Cerebellar cortex (tissue), 1 donor: ENCODE data around the gene HACD3.

Experiments used
- DNase-seq: peaks from one replicate; pipeline ENCODE4 v3.0.0-alpha.2; 2015; ENCODE audit warnings: low spot score

Gene HACD3, protein sequence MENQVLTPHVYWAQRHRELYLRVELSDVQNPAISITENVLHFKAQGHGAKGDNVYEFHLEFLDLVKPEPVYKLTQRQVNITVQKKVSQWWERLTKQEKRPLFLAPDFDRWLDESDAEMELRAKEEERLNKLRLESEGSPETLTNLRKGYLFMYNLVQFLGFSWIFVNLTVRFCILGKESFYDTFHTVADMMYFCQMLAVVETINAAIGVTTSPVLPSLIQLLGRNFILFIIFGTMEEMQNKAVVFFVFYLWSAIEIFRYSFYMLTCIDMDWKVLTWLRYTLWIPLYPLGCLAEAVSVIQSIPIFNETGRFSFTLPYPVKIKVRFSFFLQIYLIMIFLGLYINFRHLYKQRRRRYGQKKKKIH

DNA sequence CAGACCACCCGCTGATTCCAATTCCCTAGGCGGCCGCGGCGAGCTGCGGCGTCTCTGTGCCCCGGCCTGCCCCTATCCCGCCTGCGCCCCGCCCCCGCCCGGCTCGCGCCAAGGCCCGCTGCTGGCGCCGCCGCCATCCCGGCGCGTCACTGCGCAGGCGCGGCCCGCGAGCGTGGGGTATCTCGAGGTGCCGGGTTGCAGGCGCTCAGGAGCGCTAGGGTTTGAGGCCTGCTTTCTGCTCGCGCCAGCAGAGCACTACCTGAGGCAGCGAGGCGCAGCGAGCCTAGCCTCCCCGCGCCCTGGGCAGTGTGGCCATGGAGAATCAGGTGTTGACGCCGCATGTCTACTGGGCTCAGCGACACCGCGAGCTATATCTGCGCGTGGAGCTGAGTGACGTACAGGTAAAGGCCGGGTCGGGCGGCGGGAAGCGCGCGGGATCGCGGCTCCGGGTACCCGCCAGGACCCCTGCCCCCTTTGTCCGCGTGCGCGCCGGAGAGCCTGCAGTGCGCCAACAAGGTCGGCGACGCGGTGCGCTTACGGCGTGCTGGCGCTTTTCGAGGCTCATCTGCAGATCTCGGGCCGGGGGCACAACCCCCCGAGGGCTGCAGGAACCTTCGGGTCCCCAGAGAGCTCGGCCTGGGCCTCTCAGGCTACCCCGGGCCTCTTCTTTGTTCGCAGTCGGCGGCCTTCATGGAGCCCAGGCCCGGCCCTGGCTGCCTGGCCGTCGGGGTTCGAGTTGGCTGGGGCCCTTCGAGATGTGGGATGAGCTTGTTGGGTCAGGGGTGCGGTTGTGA, at the start of gene HACD3:
TSS of gene HACD3 (plus strand) at position 146 of the 794 bp plus-strand sequence. CDS start at position 315, 169 bp downstream.
- peak; percentile 81 for DNase-seq

DNA sequence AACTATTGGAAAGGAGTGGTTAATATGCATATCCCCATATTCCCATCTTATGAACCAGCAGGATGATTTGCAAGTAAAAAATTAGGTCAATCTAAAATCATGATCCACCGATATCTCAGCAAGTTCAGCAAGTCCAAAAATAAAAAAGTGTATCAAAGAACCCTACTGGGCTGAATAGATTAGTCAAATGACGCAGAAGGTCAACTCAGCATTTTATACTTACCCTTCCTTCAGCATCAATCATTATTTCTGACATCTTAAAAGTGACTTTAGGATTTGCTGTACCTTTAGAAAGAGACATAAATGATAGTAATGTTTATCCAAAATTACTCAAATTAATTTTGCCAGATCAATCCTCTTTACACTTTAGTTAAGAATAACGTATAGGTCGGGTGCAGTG, 45.4 kb upstream of the HACD3 start:
- no peak for DNase-seq

DNA sequence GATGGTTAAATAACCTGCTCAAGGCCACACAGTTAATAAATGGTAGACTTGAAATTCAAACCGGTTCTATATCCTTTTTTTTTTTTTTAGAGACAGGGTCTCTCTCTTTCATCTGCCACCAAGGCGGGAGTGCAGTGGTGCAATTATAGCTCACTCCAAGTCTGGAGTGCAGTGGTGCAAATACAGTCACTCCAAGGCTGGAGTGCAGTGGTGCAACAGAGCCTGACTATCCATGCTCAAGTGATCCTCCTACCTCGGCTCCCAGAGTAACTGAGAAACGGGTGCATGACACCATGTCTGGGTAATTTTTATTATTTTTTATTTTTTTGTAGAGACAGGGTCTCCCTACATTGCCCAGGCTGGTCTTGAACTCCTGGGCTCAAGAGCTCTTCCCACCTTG, 36.2 kb upstream of the HACD3 start:
- no peak for DNase-seq

DNA sequence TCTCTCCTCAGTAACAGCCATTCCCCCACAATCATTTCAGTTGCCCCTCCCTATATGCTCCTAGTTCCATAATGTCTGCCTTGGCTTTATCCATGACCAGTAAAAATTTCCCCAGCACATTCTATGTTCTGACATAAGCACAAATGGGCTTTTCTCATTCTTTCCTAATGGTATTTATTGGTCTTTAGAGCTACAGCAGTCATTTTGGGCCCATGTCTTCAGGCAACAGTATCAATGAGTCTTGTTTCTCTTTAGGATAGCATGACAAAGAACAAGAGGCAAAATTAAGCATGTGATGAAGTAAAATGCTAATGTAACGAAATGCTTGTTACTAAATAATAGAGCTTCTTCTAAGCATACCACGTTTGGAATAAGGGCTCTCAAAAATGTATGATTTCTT, 20.9 kb upstream of the HACD3 start:
- DNase-seq = no peak

DNA sequence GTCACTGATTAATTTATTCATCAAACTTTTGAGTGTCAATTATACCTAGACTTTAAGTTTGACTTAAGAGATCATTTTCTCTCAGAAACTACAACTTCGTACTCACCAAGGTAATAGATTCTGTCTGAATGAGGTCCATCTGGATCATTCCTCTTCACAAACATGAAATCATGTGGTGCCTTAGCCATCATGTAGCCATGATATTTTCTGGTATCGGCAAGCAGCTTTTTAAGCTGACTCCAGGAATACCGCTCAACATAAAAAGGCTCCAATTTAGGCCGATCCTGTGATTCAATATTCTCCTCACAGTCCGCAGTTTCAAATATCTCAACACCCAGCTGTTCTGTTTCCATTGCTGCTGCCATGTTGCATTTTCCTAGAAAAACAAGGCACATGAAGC, 18.1 kb upstream of the HACD3 start:
- DNase-seq = no peak

DNA sequence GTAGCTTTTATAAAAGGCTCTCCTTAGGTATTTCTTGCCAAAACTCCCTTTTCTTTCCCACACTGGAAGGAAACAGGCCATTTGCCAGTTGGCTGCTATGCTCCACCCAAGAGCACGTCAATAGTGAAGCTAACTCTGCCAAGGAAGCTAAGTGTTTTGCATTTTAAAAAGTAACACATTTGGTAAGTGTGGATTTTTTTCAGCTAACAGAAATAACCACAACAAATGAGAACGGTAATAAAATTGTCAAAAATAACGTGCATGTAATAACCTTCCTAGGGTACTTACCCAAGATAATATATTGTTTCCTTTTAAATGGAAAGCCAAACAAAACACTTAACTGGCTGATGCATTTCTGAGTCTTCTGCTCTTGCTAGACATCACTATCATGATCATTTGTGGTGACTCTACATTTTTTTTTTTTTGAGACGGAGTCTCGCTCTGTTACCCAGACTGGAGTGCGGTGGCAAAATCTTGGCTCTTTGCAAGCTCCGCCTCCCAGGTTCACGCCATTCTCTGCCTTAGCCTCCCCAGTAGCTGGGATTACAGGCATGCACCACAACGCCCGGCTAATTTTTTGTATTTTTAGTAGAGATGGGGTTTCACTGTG, 17.4 kb upstream of the HACD3 start:
- DNase-seq = no peak

DNA sequence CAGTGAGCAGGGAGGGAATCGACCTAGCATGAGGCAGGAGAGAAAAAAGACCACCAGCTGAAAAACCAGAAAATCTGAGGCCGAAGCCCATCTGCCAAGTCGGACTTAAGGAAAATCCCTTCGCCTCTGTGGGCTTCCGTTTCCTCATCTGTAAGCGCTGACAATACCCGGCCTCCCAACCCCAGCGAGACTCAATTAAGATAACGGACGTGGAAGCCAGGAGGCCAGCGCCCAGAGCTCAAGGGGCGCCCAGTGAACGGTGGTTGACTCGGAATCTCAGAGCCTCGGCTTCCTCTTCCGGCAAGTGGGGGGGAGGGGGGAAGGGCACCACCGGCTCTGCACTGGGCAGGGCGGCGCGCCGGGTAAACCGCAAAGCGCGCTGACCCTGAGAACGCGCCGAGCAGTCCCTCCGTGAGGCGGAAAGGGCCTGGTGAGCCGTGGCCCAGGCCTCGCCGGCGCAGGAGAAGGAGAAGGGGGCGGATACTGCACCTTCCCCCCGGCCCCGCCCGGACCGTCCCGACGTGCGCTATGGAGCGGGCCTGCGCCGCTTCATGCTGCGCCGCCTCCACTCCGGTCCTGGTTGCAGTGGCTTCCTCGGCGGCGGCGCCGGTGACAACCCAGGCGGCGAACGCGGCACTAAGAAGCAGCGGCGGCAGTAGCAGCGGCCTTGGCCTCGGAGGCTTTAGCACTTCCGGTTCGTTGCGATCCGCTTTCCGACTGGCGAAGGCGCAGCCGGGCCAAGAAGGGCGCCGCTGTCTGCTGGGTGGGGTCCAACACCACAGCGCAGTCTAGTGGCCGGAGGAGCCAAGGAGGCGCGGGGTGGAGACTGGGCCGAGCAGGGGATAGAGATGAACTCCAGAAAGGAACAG, 13.0 kb upstream of the HACD3 start, which contains the start of gene DPP8:
TSS of gene DPP8 (minus strand) at position 693 of the 869 bp plus-strand sequence. CDS start 5,136 bp downstream, outside the sequence.
- DNase-seq = peak; percentile 93

DNA sequence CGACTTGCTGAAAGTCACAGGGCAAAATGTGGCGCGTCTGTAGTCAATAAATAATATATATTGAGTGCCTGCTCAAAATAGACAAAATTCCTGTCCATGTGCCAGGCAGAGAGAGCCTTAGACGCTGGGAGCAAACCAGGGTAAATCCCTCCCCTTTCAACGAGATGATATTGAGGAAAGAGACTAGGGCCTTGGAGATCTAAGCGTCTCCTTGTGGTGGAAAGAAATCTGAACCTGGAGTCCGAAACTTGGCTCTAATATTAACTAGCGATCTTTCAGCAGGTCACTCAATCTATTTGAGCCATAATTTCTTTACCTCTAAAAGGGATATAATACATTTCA, 12.4 kb upstream of the HACD3 start:
- DNase-seq = no peak

DNA sequence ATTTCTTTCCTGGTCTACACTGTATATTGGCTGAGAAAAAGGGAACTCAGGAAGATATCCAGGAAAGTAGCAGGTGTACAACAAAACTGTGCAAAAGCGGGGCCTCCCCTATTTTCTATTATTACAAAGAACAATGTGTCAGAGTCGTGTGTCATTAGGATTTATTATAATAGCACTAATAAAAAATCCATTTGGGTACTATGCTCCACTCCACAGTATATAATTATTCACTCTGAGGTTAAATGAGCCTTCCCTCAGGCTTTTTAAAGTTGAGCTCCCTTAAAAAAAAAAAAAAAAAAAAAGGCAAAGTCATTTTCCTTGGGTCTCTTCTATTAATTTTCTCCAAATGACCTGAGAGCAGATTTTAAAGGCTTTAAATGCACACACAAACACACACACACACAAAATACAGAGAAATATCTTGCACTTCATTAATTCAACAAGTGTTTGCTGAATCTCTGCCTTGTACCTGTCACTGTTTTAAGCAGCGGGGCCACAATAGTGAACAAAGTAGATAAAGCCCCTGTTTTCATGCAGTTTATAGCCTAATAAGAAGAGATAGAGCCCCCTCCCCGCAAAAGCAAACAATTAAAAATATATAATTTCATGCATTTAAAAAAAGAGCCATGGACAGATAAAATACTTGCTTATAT, 11.5 kb upstream of the HACD3 start:
- no peak for DNase-seq

DNA sequence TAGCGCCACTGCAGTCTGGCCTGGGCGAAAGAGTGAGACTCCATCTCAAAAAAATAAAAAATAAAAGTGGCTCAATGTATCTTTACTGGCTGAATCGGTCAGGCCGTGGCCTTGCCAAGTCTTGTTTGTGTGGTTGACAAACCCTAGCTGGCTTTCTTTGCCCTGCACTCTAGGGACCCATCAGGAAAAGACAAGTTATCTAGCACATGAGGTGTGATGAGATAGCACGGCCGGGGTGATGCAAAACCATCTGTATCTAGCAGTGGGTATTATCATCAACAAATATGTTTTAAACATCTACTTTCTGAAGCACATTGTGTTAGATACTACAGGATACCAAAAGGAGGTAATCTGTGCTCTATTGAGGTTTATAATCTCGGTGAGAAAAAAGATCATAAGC, 8.9 kb upstream of the HACD3 start:
- DNase-seq = no peak

DNA sequence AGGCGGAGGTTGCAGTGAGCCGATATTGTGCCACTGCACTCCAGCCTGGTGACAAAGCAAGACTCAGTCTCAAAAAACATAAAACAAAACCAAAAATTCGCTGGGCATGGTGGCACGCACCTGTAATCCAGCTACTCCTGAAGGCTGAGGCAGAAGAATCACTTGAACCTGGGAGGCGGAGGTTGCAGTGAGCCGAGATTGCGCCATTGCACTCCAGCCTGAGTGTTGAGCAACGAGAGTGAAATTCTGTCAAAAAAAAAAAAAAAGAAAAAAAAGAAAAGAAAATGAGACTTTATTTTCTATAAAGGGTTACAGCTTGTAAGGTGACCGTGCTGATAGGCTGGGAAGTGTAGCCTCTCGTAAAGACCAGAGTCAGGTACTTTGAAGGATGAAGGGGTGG, 6.0 kb upstream of the HACD3 start:
- DNase-seq = no peak

DNA sequence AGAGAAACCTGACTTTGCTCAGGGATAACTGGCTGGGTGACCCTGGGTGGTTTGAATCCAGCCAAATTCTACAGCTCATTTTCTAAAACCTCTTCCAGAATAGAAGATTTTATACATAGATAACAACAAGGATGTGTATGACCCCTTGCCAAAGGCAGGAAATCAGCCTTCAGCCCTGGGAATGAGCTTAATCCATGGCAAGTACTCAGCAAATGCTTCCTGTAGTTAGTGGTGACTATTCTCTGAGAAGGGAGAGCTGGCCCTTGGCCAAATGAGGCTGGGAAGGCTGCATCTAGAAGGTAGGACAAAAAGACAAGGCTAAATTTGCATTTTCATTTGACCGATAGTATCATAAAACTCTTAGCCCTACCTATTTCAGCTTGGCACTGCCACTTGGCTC, 4.6 kb upstream of the HACD3 start:
- DNase-seq = no peak

DNA sequence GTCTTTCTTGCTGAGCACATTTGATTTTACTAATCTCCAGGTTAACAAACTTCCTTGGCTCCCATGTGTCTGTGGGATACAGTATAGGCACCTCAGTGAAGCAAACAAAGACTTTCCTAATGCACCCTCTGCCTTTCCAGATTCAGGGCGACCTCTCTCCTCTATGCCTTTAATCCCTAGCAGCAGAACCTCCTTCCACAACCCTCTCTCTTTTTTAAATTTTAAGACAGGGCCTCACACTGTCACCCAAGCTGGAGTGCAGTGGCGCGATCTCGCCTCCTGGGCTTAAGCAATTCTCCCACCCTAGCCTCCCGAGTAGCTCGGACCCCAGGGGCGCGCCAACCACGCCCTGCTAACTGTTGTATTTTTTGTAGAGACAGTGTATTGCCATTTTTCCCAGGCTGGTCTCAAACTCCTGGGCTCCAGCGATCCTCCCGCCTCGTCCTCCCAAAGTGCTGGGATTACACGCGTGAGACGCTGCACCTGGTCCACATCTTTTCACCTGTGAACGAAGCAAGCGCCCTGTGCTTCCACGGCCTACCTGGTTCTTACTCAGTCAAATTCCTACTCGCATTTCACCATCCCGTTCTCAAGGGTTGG, 1.7 kb upstream of the HACD3 start:
- DNase-seq = no peak

DNA sequence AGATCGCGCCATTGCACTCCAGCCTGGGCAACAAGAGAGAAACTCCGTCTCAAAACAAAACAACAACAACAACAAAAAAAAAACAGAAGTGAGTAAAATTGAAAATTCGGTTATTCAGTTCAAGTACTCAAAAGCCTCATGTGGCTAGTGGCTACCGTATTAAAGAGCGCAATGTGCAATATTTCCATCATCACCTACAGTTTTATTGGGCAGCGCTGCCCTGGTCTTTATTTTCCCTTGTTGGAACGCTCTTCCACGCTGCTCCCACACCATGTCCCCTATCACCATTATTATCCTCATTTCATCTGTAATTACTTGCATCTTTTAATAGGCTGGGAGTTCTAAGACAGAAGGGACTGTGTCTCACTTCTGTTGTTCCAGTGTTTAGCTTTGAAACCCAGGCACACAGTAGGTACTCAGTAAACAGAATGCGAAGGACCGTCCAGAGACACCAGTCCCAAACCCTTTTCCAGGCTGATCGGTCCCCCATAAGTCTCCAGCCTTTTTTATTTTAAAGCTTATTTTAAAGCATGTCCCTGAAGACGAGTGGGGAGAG, 423 bp upstream of the HACD3 start:
- DNase-seq = no peak

DNA sequence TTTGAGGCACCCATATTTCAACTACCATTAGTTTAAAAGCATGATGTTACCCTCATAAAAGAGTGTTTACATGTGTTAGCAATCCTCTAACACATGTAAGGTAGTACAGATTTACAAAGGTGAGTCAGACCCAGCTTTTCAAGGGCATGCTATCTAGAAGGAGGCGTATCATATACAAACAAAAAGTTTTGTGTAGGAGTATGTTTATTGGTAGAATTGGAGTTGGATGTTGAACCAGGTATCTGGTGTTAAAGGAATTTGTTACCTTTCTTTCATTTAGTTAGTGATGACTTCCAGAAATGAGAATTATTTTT, 2.4 kb downstream of the HACD3 start:
- no peak for DNase-seq

DNA sequence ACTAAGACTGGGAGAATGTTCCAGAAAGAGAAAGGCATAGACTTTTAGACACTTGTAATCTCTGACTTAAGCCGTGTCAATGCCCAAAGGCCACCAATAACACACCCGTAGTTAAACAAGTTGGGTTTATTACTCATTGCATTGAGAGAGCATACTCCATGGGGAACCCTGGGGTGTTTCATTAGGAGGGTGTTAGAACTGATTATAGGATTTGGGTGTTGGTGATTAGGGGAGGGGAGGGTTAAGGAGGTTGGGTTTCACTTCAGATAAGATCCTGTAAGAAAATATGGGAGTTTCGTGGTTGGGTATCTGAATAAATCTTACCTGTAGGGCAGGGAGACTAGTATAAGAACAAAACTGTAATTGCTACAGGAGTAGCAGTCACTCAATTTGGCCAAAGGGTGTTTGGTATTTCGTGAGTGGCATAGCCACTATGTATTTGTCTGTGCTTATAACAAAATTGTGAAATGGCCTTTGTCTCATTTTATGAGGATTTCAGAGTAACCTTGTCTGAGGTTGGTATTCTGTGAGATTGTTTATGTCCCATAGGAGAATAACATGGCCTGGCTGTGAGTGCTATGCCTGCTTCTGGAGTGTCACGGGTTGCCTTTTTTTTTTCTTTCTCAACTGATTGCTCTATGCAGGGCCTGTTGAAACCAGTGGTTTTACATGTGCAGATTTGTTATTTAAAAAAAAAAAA, 2.9 kb downstream of the HACD3 start:
- no peak for DNase-seq

DNA sequence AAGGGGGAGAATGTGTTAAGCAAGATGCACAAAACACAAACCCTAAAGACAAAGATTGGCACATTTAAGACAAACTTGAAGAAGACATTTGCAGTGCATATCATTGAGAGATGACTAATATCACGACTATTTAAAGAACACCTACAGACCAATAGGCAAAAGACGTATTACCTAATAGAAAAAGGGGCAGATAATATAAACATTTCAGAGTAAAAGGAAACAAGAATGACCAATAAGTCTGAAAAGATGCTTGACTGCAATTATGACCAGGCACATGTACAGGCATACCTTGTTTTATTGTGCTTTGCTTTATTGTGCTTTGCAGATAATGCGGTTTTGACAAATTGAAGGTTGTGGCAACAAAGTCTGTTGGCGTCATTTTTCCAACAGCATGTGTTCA, 4.9 kb downstream of the HACD3 start:
- no peak for DNase-seq

DNA sequence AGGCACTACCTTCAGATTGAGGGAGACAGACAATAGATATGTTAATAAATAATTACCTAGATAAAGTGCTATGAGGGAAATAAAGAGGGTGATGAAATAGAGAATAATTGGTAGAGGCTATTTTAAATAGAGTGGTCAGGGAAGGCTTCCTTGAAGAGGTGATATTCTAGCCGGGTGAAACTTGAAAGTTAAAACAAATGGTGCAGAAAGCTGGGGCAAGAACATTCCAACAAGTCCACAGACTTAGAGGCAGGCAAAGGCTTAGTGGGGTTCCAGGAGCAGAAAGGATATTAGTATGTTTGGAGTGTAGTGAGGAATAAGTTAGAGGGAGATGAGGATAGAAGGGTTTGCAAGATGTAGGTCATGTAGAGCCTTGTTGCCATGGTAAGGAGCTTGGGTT, 10.1 kb downstream of the HACD3 start:
- DNase-seq = no peak

DNA sequence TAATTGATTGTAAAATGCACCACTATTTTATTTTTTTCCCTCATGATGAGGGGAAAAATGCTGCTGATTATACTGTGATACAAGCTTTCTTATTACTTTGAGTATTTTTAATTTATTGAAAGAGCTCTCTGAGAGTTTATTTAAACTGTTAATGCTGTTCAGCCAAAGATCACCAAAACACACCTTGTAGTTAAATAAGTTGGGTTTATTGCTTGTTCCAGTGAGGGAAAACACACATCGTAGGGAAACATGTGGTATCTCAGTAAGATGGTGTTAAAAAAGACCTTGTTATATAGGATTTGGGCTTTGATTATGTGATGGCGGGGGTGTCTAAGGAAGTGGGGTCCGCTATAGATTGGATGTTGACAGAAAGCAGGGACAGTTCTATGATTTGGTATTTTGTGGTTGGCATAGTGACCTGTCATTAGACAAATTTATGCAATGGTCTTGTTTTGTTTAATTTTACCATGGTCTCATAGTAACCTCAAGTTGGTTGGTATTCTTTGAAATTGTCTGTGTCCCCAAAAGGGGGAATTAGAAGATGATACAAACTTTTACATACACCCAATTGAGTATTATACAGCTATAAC, 11.1 kb downstream of the HACD3 start:
- DNase-seq = no peak

DNA sequence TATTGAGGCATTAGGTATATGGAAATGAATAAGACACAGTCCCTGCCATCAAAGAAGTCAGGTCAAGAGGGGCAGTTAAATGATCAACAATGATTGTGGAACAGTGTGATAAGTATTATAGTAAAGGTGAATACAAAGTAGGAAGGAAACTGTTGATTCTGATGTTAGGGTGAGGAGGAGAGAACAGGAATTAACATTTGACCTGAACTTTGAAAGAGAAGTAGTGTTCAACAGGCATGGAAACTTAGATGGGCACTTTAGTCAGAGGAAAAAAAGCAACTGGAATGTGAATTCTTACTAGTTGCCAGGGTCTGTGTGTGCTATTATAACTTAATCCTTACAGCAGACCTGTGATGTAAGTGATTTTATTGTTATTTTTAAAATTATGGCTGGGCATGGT, 17.6 kb downstream of the HACD3 start:
- no peak for DNase-seq
